Stimulated activated effector memory CD8-positive, alpha-beta T cell treated with anti-CD3 and anti-CD28 coated beads, Interleukin-12 subunit alpha, Interleukin-12 subunit beta, amount 100 ng/mL, for 72 hours (primary cell): Measurements from ENCODE around the gene WAPL.
"Not testable (repeated sequence)": the region's sequence is repeated elsewhere in the genome, so short reads cannot be mapped to it uniquely, and the experiment has no call there.

Source experiments
- ATAC-seq: fragments of 150-1000 bp; cut with Tn5 transposase; 2 replicates; pipeline ENCODE4 v1.10.0; 2021
- DNase-seq, 2 donors: peaks; one replicate each; pipeline ENCODE4 v3.0.0; 2021 to 2022; ENCODE audit warnings: low spot score in 2 of 2
- H3K27ac Mint-ChIP-seq: one replicate; pipeline ENCODE4 v1.8.0; 2022; ENCODE audit warnings: mild to moderate bottlenecking, mixed read lengths
- H3K36me3 Mint-ChIP-seq: one replicate; pipeline ENCODE4 v1.8.0; 2022; ENCODE audit warnings: mild to moderate bottlenecking, mixed read lengths
- H3K4me1 Mint-ChIP-seq: one replicate; pipeline ENCODE4 v1.8.0; 2022; ENCODE audit warnings: mixed read lengths
- H3K4me3 Mint-ChIP-seq: one replicate; pipeline ENCODE4 v1.8.0; 2022; ENCODE audit warnings: mild to moderate bottlenecking, mixed read lengths
- H3K9me3 Mint-ChIP-seq: one replicate; pipeline ENCODE4 v1.8.0; 2022; ENCODE audit warnings: mixed read lengths

The WAPL gene

GRCh38 chr10:86521678-86522509 lies at the start of gene WAPL:
Gene WAPL (minus strand): TSS chr10:86521792. CDS start chr10:86518069, 3,723 bp downstream.
- Mint-ChIP-seq H3K4me1 (peaks cover 64% of the 10 kb centered on the region), H3K4me3 (peak within 1 kb of the TSS; percentile 95), H3K9me3 (no peaks in the 10 kb centered on the region)

DNA sequence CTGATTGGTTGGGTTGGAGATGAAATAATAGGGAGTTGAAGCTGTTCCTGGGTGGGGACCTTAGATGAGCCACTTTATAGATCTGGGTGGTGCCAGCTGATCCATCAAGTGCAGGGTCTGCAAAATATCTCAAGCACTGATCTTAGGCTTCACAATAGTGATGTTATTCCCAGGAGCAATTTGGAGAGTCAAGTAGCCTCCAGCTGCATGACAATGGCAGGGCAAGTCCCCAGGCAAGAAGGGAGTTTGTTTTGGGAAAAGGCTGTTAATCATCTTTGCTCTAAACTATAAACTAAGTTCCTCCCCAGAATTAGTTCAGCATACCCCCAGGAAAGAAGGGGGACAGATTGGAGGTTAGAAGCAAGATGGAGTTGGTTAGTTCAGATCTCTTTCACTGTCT lies 47.7 kb upstream of the WAPL start:
- DNase-seq (no peak), ATAC-seq (no peak)
- peaks cover 8% of the 10 kb centered on the region for H3K4me1 Mint-ChIP-seq
- no peaks in the 10 kb centered on the region for H3K9me3 Mint-ChIP-seq
- H3K36me3 Mint-ChIP-seq, result no peaks in the 10 kb centered on the region
- no peak overlapping the region for H3K27ac Mint-ChIP-seq
- H3K4me3 Mint-ChIP-seq, result no peak overlapping the region

More at GRCh38 chr10:86521678-86522509, at the start of gene WAPL:
- H3K27ac Mint-ChIP-seq, result peak within 1 kb of the TSS; percentile 95
- H3K36me3 Mint-ChIP-seq, result peaks cover 12% of the 10 kb centered on the region
- DNase-seq (peak; percentile 96 to 97), ATAC-seq (peak; percentile 97)

DNA sequence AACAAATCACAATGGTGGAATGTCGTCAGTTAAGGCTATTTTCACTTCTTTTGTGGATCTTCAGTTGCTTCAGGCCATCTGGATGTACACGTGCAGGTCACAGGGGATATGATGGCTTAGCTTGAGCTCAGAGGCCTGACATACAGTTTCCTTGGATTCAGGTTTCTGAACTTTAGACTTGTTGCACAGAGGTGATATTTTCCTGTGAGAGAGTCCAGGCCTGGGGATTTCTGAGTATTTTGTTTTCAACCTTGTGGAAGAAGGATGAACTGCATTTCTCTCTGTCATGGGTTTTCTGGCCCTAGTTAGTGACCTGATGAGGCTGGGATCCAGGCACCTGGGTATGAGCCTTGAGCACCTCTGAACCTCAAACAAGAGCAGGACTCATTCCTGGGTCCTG lies 44.9 kb upstream of the WAPL start:
- not testable (repeated sequence) for H3K9me3 Mint-ChIP-seq, DNase-seq, H3K27ac Mint-ChIP-seq, H3K4me1 Mint-ChIP-seq, H3K4me3 Mint-ChIP-seq, H3K36me3 Mint-ChIP-seq, ATAC-seq

DNA sequence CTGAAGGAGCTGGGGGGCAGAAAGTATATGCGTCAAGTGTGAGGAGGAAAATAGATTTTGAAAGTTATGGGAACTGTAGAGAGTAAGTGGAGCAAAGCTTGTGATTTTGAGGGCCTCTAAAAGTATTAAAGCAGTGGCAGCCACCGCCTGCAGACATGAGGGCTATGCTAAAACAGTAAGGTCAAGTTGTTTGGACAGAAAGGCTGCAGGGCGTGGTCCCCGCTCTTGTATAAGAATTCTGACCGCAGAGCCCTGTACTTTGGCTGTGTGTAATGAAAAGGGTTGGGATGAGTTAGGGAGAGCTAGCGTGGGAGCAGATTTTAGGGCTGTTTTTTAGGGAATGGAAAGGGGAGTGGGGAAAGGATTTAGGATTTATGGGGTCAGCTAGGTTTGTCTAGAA lies 41.7 kb upstream of the WAPL start:
- H3K9me3 Mint-ChIP-seq, DNase-seq, H3K4me1 Mint-ChIP-seq, H3K36me3 Mint-ChIP-seq, H3K4me3 Mint-ChIP-seq, ATAC-seq, H3K27ac Mint-ChIP-seq: not testable (repeated sequence)

DNA sequence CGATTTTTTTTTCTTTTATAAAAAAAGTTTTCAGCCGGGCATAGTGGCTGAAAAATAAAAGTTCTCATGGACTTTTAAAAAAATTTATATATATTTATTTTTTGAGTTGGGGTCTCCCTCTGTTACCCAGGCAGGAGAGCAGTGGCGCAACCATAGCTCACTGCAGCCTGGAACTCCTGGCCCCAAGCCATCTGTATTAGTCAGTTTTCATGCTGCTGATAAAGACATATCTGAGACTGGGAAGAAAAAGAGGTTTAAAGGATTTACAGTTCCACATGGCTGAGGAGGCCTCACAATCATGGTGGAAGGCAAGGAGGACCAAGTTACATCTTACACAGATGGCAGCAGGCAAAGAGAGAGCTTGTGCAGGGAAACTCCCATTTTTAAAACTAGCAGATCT lies 37.1 kb upstream of the WAPL start:
- not testable (repeated sequence) for ATAC-seq, H3K36me3 Mint-ChIP-seq, H3K9me3 Mint-ChIP-seq, H3K4me3 Mint-ChIP-seq, H3K27ac Mint-ChIP-seq, H3K4me1 Mint-ChIP-seq, DNase-seq

- DNase-seq (no peak), ATAC-seq (no peak)
- Mint-ChIP-seq H3K4me3 (no peak overlapping the region), H3K4me1 (no peaks in the 10 kb centered on the region), H3K36me3 (no peaks in the 10 kb centered on the region), H3K27ac (no peak overlapping the region), H3K9me3 (no peaks in the 10 kb centered on the region)
Observed at GRCh38 chr10:86556933-86557649, 35.5 kb upstream of the WAPL start.

DNA sequence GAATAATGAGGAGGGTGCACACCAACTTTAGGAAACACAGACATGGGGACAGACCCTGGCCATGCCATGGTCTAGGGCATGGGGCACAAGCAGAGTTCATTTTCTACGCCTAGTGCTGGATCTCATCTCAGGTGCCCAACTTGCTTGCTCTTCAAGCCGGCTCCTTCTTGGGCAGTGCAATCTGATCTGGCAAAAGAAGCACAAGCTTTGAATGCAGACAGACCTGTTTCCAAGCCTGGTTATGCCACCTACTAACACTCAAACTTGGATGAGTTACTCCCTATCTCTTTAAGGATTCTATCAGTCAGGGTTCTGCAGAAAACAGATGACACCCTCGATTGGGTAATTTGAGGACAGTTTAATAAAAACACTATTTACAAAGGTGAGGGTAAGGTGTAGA lies 34.9 kb upstream of the WAPL start:
- H3K9me3 Mint-ChIP-seq, result no peaks in the 10 kb centered on the region
- H3K27ac Mint-ChIP-seq, result no peak overlapping the region
- no peaks in the 10 kb centered on the region for H3K36me3 Mint-ChIP-seq
- no peak for DNase-seq
- H3K4me1 Mint-ChIP-seq, result no peaks in the 10 kb centered on the region
- peak; percentile 21 for ATAC-seq
- H3K4me3 Mint-ChIP-seq, result no peak overlapping the region

DNA sequence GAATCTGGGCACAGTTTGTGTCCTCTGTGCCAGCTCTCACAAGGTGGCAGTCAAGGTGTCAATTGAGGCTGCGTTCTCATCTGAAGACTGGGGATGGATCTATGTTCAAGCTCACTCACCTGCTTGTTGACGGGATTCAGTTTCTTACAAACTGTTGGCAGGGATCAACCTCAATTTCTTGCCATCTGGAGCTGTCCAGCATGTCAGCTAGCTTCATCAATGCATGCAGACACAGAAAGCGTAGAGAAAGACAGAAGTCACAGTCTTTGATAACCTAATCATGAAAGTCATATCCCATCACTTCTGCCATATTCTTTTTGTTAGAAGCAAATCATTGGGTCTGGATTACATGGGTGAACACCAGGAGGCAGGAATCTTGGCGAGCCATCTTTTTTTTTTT lies 32.0 kb upstream of the WAPL start:
- no peaks in the 10 kb centered on the region for H3K9me3 Mint-ChIP-seq
- no peaks in the 10 kb centered on the region for H3K4me1 Mint-ChIP-seq
- no peak for DNase-seq
- ATAC-seq, result no peak
- no peaks in the 10 kb centered on the region for H3K36me3 Mint-ChIP-seq
- H3K4me3 Mint-ChIP-seq, result no peak overlapping the region
- no peak overlapping the region for H3K27ac Mint-ChIP-seq

DNA sequence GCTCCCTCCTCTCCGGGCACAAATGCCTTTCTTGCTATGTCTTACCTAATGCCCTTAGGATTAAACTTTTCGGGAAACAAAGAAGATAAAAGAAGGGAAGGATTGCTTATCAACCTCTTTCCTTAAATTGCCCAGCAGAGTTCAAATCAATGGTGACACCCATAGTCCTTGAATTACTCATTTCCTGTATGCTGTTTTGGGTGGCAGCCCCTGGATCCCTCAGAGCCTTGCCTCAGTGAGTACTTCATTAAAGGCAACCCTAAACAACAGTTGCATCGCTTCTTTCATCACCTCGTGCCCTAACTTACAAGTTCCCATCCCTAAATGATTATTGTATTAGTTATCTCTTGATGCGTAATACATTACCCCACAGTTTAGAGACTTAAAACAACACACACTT lies 31.6 kb upstream of the WAPL start:
- H3K9me3 Mint-ChIP-seq, result no peaks in the 10 kb centered on the region
- H3K4me1 Mint-ChIP-seq, result no peaks in the 10 kb centered on the region
- H3K36me3 Mint-ChIP-seq, result no peaks in the 10 kb centered on the region
- no peak overlapping the region for H3K4me3 Mint-ChIP-seq
- peak overlapping the region; percentile 39 for H3K27ac Mint-ChIP-seq
- DNase-seq (no peak), ATAC-seq (peak; percentile 50)

- Mint-ChIP-seq H3K4me3 (no peak overlapping the region), H3K36me3 (no peaks in the 10 kb centered on the region), H3K9me3 (no peaks in the 10 kb centered on the region), H3K27ac (no peak overlapping the region), H3K4me1 (no peaks in the 10 kb centered on the region)
- no peak for DNase-seq
- ATAC-seq, result no peak
Observed at GRCh38 chr10:86547296-86547695, 25.7 kb upstream of the WAPL start.

GRCh38 chr10:86545101-86545500 lies 23.5 kb upstream of the WAPL start:
- Mint-ChIP-seq H3K4me3 (no peak overlapping the region), H3K4me1 (no peaks in the 10 kb centered on the region), H3K36me3 (no peaks in the 10 kb centered on the region), H3K27ac (no peak overlapping the region), H3K9me3 (no peaks in the 10 kb centered on the region)
- DNase-seq (no peak), ATAC-seq (no peak)

GRCh38 chr10:86540016-86540415 lies 18.4 kb upstream of the WAPL start:
- Mint-ChIP-seq H3K4me3 (no peak overlapping the region), H3K9me3 (no peaks in the 10 kb centered on the region), H3K4me1 (peaks cover 17% of the 10 kb centered on the region), H3K27ac (no peak overlapping the region), H3K36me3 (no peaks in the 10 kb centered on the region)
- DNase-seq (no peak), ATAC-seq (no peak)

DNA sequence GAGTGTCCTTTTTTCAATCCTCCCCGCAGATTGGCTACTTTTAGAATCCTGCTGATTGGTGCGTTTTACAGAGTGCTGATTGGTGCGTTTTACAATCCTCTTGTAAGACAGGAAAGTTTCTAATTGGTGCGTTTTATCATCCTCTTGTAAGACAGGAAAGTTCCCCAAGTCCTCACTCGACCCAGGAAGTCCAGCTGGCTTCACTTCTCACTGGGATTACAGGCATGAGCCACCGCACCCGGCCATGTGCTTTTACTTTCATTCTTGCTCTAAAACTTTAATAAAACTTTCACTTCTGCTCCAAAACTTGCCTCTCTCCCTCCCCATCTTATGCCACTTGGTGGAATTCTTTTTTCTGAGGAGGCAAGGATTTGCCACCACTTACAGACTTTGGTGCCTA lies 17.0 kb upstream of the WAPL start:
- Mint-ChIP-seq H3K36me3 (no peaks in the 10 kb centered on the region), H3K27ac (no peak overlapping the region), H3K9me3 (no peaks in the 10 kb centered on the region), H3K4me1 (peaks cover 17% of the 10 kb centered on the region), H3K4me3 (no peak overlapping the region)
- no peak for DNase-seq
- no peak for ATAC-seq

DNA sequence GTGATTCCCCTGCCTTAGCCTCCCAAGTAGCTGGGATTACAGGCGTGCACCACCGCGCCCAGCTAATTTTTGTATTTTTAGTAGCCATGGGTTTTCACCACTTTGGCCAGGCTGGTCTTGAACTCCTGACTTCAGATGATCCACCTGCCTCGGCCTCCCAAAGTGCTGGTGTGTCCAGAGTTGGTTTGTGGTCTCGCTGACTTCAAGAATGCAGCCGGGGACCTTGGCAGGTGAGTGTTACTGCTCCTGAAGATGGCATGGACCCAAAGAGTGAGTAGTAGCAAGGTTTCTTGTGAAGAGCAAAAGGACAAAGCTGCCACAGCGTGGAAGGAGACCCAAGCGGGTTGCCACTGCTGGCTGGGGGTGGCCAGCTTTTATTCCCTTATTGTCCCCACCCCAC lies 16.4 kb upstream of the WAPL start:
- peaks cover 17% of the 10 kb centered on the region for H3K4me1 Mint-ChIP-seq
- not testable (repeated sequence) for H3K9me3 Mint-ChIP-seq, H3K4me3 Mint-ChIP-seq, DNase-seq, H3K27ac Mint-ChIP-seq, H3K36me3 Mint-ChIP-seq, ATAC-seq

DNA sequence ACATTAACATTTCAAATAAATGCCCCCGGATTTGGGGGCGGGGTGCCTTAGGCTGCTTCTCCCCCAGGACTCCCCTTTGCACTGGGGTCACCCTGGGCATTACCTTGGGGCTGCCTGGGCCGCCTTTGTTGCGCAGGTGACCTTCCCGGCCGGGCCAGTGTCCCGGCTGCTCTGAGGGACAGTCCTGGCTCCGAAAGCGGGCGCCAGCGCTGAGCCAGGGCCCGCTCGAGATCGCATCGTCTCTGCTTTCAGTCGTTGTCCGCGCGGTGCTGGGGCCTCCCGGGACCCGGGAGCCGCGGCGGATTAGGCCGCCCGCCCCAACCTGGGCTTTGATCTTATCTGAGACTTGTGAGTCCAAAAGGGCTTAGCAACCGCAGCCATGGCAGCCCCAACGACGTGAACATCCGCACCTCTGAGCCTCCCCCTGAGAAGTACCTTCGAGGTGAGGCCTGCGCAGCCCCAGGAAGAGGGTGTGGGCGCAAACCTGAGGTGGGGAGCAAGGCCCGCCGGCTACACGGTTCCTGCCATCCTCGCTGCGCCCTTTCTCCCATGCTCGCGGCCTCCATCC lies 14.8 kb upstream of the WAPL start:
- Mint-ChIP-seq H3K27ac (peak overlapping the region; percentile 81), H3K4me3 (peak overlapping the region; percentile 72), H3K36me3 (no peaks in the 10 kb centered on the region), H3K4me1 (peaks cover 17% of the 10 kb centered on the region), H3K9me3 (no peaks in the 10 kb centered on the region)
- DNase-seq (peak; percentile 10 to 54), ATAC-seq (peak; percentile 65)
